Measurements from ENCODE around the gene TBL3. TPM values are rescaled to one million over a fixed set of nuclear protein-coding genes. Genes with fewer than 3 reads are reported as not detected.

Gene TBL3
- total RNA-seq, 1 experiment from 2014 or later = 51.3 TPM

DNA sequence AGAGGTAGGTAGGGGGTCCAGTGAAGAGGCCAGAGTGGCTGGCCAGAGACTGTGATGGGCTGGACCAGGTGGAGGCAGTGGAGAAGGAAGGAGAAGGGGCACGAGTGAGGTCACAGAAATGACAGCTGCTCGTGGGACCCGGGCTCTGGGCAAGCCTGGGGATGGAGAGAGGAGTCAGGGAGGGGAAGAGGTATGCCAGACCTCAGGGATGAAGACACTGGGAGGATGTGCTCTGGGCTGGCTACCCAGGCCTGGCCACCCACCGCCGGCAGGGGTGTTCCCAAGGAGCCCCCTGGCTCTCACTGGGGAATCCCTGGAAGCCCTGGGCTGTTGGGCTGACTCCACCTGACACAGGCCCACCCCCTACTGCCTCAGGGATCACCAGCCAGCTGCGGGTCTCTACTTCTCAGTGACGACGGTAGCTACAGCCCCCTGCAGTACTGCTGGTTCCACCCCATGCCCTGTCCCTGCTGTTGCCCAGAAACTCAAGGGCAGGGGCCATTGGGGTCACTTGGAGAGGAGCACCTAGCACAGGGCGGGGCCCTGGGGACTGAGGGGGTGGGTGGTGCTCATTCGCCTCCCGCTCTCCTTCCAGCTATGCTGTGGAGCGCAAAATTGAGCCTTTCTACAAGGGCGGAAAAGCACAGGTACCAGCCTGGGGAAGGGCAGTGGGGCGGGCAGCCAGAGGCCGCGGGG lies 1.8 kb downstream of the TBL3 start:
- intact Hi-C loops (cut with micrococcal nuclease; ENCODE audit: unreplicated experiment) = no loop called here
- H3K4me3 ChIP-seq = peak overlapping the region; percentile 75; the same call in 1 of the 2 replicates
- peaks cover 17% of the 10 kb centered on the region for H3K4me1 ChIP-seq (replicated peaks; ENCODE audit: insufficient read depth)
- peaks cover 9% of the 10 kb centered on the region; the same call in 1 of the 2 replicates for H4K20me1 ChIP-seq (ENCODE audit: insufficient read depth)
- peak overlapping the region; percentile 100 for H3K4me2 ChIP-seq
- H3K36me3 ChIP-seq (ENCODE audit: low read depth) = peaks cover 3% of the 10 kb centered on the region; the same call in 1 of the 2 replicates
- POLR2A ChIA-PET (ENCODE audit: unreplicated experiment) = no interaction called here
- H3F3A ChIP-seq (ENCODE audit: insufficient read depth, low read depth) = peaks cover 27% of the 10 kb centered on the region; the same call in 1 of the 2 replicates
- H3K79me2 ChIP-seq (ENCODE audit: low read depth) = peaks cover 38% of the 10 kb centered on the region
- BruUV-seq (replicated peaks) = no TSS peak
- no peaks in the 10 kb centered on the region for H3K27me3 ChIP-seq (ENCODE audit: insufficient read depth, low read depth)
- no peaks in the 10 kb centered on the region for H3K9me3 ChIP-seq (ENCODE audit: insufficient read depth, low read depth)
- no peak for DNase-seq
- H2AFZ ChIP-seq = no peak overlapping the region
- no peak overlapping the region for H3K27ac ChIP-seq
- TF ChIP-seq EZH2 (IDR thresholded peaks at IDR 0.05; ENCODE audit: low read depth) = no peak
- TF ChIP-seq, protein P1, sequence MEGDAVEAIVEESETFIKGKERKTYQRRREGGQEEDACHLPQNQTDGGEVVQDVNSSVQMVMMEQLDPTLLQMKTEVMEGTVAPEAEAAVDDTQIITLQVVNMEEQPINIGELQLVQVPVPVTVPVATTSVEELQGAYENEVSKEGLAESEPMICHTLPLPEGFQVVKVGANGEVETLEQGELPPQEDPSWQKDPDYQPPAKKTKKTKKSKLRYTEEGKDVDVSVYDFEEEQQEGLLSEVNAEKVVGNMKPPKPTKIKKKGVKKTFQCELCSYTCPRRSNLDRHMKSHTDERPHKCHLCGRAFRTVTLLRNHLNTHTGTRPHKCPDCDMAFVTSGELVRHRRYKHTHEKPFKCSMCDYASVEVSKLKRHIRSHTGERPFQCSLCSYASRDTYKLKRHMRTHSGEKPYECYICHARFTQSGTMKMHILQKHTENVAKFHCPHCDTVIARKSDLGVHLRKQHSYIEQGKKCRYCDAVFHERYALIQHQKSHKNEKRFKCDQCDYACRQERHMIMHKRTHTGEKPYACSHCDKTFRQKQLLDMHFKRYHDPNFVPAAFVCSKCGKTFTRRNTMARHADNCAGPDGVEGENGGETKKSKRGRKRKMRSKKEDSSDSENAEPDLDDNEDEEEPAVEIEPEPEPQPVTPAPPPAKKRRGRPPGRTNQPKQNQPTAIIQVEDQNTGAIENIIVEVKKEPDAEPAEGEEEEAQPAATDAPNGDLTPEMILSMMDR (conservative IDR thresholded peaks at IDR 0.05) = no peak
- no peaks in the 10 kb centered on the region for H3K9me2 ChIP-seq (ENCODE audit: insufficient read depth)
- CTCF ChIA-PET = no interaction called here

DNA sequence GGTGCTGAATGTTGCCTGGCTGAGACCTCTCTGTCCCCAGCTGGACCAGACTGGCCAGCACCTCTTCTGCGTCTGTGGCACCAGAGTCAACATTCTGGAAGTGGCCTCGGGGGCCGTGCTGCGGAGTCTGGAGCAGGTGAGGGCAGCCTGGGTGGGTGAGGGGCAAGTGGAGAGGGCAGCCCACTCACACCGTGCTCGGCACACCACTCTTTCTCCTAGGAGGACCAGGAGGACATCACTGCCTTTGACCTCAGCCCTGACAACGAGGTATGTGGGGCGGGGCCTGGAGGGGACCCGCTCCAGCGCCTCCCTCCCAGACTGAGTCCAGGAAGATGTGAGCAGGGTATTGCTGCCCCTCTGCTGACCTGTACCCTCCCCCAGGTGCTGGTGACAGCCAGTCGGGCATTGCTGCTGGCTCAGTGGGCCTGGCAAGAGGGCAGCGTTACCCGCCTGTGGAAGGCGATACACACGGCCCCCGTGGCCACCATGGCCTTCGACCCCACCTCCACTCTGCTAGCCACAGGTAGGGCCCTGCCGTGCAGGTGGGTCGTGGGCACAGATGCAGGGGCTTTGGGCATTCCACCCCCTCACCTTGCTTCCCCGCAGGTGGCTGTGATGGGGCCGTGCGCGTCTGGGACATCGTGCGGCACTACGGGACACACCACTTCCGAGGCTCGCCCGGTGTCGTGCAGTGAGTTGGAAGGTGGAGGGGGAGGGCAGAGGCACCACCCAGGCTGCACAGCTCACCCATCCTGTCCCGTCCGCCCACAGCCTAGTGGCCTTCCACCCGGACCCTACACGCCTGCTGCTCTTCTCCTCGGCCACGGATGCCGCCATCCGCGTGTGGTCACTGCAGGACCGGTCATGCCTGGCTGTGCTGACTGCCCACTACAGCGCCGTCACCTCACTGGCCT lies 2.6 kb downstream of the TBL3 start:
- Histone ChIP-seq H3K27me3 (ENCODE audit: insufficient read depth, low read depth) (no peaks in the 10 kb centered on the region), H2AFZ (no peak overlapping the region), H3F3A (ENCODE audit: insufficient read depth, low read depth) (peaks cover 32% of the 10 kb centered on the region; the same call in 1 of the 2 replicates), H4K20me1 (ENCODE audit: insufficient read depth) (peaks cover 12% of the 10 kb centered on the region; the same call in 1 of the 2 replicates), H3K27ac (no peak overlapping the region), H3K4me2 (no peak overlapping the region), H3K9me3 (ENCODE audit: insufficient read depth, low read depth) (no peaks in the 10 kb centered on the region), H3K79me2 (ENCODE audit: low read depth) (peaks cover 38% of the 10 kb centered on the region), H3K36me3 (ENCODE audit: low read depth) (peaks cover 3% of the 10 kb centered on the region; the same call in 1 of the 2 replicates), H3K9me2 (ENCODE audit: insufficient read depth) (no peaks in the 10 kb centered on the region), H3K4me3 (no peak overlapping the region), H3K4me1 (replicated peaks; ENCODE audit: insufficient read depth) (peaks cover 24% of the 10 kb centered on the region)
- TF ChIP-seq, protein P1 (conservative IDR thresholded peaks at IDR 0.05) = no peak
- no peak for TF ChIP-seq EZH2 (IDR thresholded peaks at IDR 0.05; ENCODE audit: low read depth)
- intact Hi-C loops (cut with micrococcal nuclease; ENCODE audit: unreplicated experiment) = no loop called here
- no TSS peak for BruUV-seq (replicated peaks)
- DNase-seq = no peak
- CTCF ChIA-PET = no interaction called here
- POLR2A ChIA-PET (ENCODE audit: unreplicated experiment) = no interaction called here

DNA sequence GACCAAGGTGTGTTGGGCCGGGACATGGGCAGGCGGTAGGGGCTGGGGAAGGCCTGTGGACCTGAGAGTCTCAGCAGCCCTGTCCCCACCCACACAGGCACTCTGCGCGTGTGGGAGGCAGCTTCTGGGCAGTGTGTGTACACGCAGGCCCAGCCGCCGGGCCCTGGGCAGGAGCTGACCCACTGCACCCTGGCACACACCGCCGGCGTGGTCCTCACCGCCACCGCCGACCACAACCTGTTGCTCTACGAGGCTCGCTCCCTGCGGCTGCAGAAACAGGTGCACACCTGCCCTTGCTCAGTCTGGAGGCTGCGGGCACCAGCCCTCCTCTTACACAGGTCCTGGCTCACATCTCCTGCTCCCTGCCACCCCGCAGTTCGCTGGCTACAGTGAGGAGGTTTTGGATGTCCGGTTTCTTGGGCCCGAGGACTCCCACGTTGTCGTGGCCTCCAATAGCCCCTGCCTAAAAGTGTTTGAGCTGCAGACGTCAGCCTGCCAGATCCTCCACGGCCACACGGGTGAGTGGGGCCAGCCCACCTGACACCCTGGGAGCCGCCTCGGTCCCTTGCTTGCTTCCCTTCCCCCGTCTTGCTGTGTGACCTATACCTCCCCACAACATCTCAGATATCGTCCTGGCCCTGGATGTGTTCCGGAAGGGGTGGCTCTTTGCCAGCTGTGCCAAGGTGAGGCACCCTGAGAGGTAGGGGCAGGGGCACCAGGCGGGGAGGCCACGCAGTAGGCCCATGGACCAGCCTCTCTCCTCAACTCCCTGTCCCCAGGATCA lies 3.8 kb downstream of the TBL3 start:
- no peak overlapping the region for H3K4me3 ChIP-seq
- TF ChIP-seq, protein P1 (conservative IDR thresholded peaks at IDR 0.05) = no peak
- H3K27me3 ChIP-seq (ENCODE audit: insufficient read depth, low read depth) = no peaks in the 10 kb centered on the region
- no peak for DNase-seq
- ChIA-PET POLR2A (ENCODE audit: unreplicated experiment) (no interaction called here), CTCF (no interaction called here)
- H3F3A ChIP-seq (ENCODE audit: insufficient read depth, low read depth) = peaks cover 37% of the 10 kb centered on the region; the same call in 1 of the 2 replicates
- peaks cover 34% of the 10 kb centered on the region for H3K4me1 ChIP-seq (replicated peaks; ENCODE audit: insufficient read depth)
- intact Hi-C loops (cut with micrococcal nuclease; ENCODE audit: unreplicated experiment) = no loop called here
- H3K9me3 ChIP-seq (ENCODE audit: insufficient read depth, low read depth) = no peaks in the 10 kb centered on the region
- peaks cover 12% of the 10 kb centered on the region; the same call in 1 of the 2 replicates for H4K20me1 ChIP-seq (ENCODE audit: insufficient read depth)
- no peak overlapping the region for H2AFZ ChIP-seq
- no TSS peak for BruUV-seq (replicated peaks)
- no peak overlapping the region for H3K4me2 ChIP-seq
- no peak overlapping the region for H3K27ac ChIP-seq
- H3K79me2 ChIP-seq (ENCODE audit: low read depth) = peaks cover 31% of the 10 kb centered on the region
- H3K36me3 ChIP-seq (ENCODE audit: low read depth) = peaks cover 3% of the 10 kb centered on the region; the same call in 1 of the 2 replicates
- H3K9me2 ChIP-seq (ENCODE audit: insufficient read depth) = no peaks in the 10 kb centered on the region
